ENCODE results near the gene PLA2G2D.

The PLA2G2D gene

GRCh38 chr1:20083178-20083944 lies 36.0 kb downstream of the PLA2G2D start:
- no peak for DNase-seq

- DNase-seq = no peak
These were observed 36.6 kb downstream of the PLA2G2D start for GRCh38 chr1:20082772-20083171.

GRCh38 chr1:20081353-20081810 lies 38.0 kb downstream of the PLA2G2D start:
- DNase-seq = no peak

- no peak for DNase-seq
These were observed 38.6 kb downstream of the PLA2G2D start for GRCh38 chr1:20080441-20081352.

GRCh38 chr1:20079661-20080305 lies 39.6 kb downstream of the PLA2G2D start:
- no peak for DNase-seq

GRCh38 chr1:20078711-20079110 lies 40.6 kb downstream of the PLA2G2D start:
- DNase-seq = no peak

- no peak for DNase-seq
These were observed 41.1 kb downstream of the PLA2G2D start for GRCh38 chr1:20078171-20078651.

GRCh38 chr1:20076710-20077461 lies 42.5 kb downstream of the PLA2G2D start:
- no peak for DNase-seq

- DNase-seq = no peak
These were observed 43.1 kb downstream of the PLA2G2D start for GRCh38 chr1:20076223-20076622.

GRCh38 chr1:20075345-20075744 lies 44.0 kb downstream of the PLA2G2D start:
- DNase-seq = no peak

GRCh38 chr1:20074725-20075171 lies 44.6 kb downstream of the PLA2G2D start:
- no peak for DNase-seq

- no peak for DNase-seq
These were observed 45.1 kb downstream of the PLA2G2D start for GRCh38 chr1:20074055-20074724.

GRCh38 chr1:20073256-20073655 lies 46.1 kb downstream of the PLA2G2D start:
- no peak for DNase-seq

GRCh38 chr1:20072771-20073170 lies 46.6 kb downstream of the PLA2G2D start:
- DNase-seq = no peak

GRCh38 chr1:20071416-20071815 lies 47.9 kb downstream of the PLA2G2D start:
- DNase-seq = no peak

GRCh38 chr1:20070357-20070756 lies 49.0 kb downstream of the PLA2G2D start:
- no peak for DNase-seq

GRCh38 chr1:20069874-20070273 lies 49.5 kb downstream of the PLA2G2D start, which contains the start of gene PLA2G5:
TSS of gene PLA2G5 (plus strand) at chr1:20070194. CDS start at chr1:20084831, 14,637 bp downstream.
- no peak for DNase-seq

GRCh38 chr1:20068722-20069121 lies 50.6 kb downstream of the PLA2G2D start:
- no peak for DNase-seq

GRCh38 chr1:20063861-20064292 lies 55.5 kb downstream of the PLA2G2D start:
- DNase-seq = no peak
